K562 (cell line): ENCODE results near the gene DNAAF1. TPM values are rescaled to one million over a fixed set of nuclear protein-coding genes. Genes with fewer than 3 reads are reported as not detected.

ENCODE experiments used
- ATAC-seq: fragments of 200-7000 bp; cut with Tn5 transposase; 3 replicates; pipeline ENCODE4 v1.9.1; 2020; ENCODE audit warnings: moderate library complexity
- BruUV-seq: library from RNA; stranded (reverse); fragments of 400-500 nt; replicated peaks from 2 replicates; lab custom pipeline; 2021; lab: Mats Ljungman, UMichigan
- CTCF ChIA-PET: fragments of 300-600 bp; formaldehyde crosslinking; extraction: SDS; loops from one replicate; lab custom pipeline; 2021; ENCODE audit warnings: low intra/inter-chr PET ratio; lab: Yijun Ruan, JAX
- POLR2A ChIA-PET: fragments of 300-600, 350-650 bp; sonication (Branson Sonifier 250); formaldehyde crosslinking; extraction: SDS; loops from one replicate; lab custom pipeline; 2021; ENCODE audit warnings: antibody characterized with exemption, inconsistent platforms; lab: Yijun Ruan, JAX
- DNase-seq, 4 experiments: peaks; one replicate each; pipeline versions ENCODE4 v3.0.0 to v3.0.0-alpha.2; 2011 to 2018; ENCODE audit warnings: low spot score in 3 of 4, mixed read lengths in 3 of 4; ENCODE audit errors: extremely low read depth in 1 of 4
- FAIRE-seq: peaks from 2 replicates; lab custom pipeline; 2011; peaks lifted over from hg19 to GRCh38; lab: Jason Lieb, UNC
- H2AFZ ChIP-seq: 2 replicates; pipeline ENCODE4 v1.6.0; 2011; ENCODE audit warnings: low read depth, low read length, control low read depth, inconsistent platforms
- H3K27ac ChIP-seq: fragments of 200-600 bp; 3 replicates; pipeline ENCODE4 v1.8.0; 2011; ENCODE audit warnings: low read depth, mild to moderate bottlenecking, control low read depth, inconsistent platforms, low read length, moderate library complexity, mixed read lengths; ENCODE audit errors: extremely low read depth
- H3K27me3 ChIP-seq, 2 experiments: fragments of 300-600 bp in 1 of 2; 2 replicates in 1 of 2; 3 replicates in 1 of 2; pipeline versions ENCODE4 v1.6.0 to v1.8.0; 2011; ENCODE audit warnings: inconsistent platforms in 2 of 2, low read length in 2 of 2, mild to moderate bottlenecking in 1 of 2, mixed read lengths in 1 of 2, moderate library complexity in 1 of 2; ENCODE audit not compliant: control insufficient read depth in 2 of 2, insufficient read depth in 2 of 2
- H3K36me3 ChIP-seq: fragments of 300-600 bp; 3 replicates; pipeline ENCODE4 v1.8.0; 2011; ENCODE audit warnings: mild to moderate bottlenecking, low read length, inconsistent platforms; ENCODE audit not compliant: control insufficient read depth, insufficient read depth
- H3K4me1 ChIP-seq, 2 experiments: fragments of 200-600 bp in 1 of 2; replicated peaks in 1 of 2; 2 replicates in 1 of 2; 3 replicates in 1 of 2; pipeline versions ENCODE4 v1.5.1 to v1.8.0; 2011; ENCODE audit warnings: inconsistent platforms in 2 of 2, low read length in 2 of 2, mild to moderate bottlenecking in 1 of 2, mixed read lengths in 1 of 2, moderate library complexity in 1 of 2; ENCODE audit not compliant: control insufficient read depth in 2 of 2, insufficient read depth in 2 of 2
- H3K4me2 ChIP-seq: 2 replicates; pipeline ENCODE4 v1.6.1; 2011; ENCODE audit warnings: low read length, control low read depth, inconsistent platforms, mixed read lengths; ENCODE audit not compliant: insufficient read depth
- H3K4me3 ChIP-seq: fragments of 200-600 bp; sonication (generic), shearing (Covaris generic); 2 replicates; pipeline ENCODE4 v1.5.1; 2016; ENCODE audit warnings: control low read depth, inconsistent platforms
- H3K79me2 ChIP-seq: fragments of 200-600 bp; 3 replicates; pipeline ENCODE4 v1.8.0; 2011; ENCODE audit warnings: low read length, inconsistent platforms; ENCODE audit not compliant: control insufficient read depth, insufficient read depth
- H3K9ac ChIP-seq, 2 experiments: 2 replicates each; pipeline versions ENCODE4 v1.6.0 to v1.6.1; 2011; ENCODE audit warnings: low read depth in 2 of 2, low read length in 2 of 2, control low read depth in 1 of 2, inconsistent platforms in 1 of 2, mild to moderate bottlenecking in 1 of 2, mixed read lengths in 1 of 2; ENCODE audit not compliant: insufficient read depth in 1 of 2
- H3K9me1 ChIP-seq: one replicate; pipeline ENCODE4 v1.6.0; 2011; ENCODE audit warnings: inconsistent platforms, mild to moderate bottlenecking, low read length, moderate library complexity; ENCODE audit not compliant: control insufficient read depth, insufficient read depth
- H3K9me3 ChIP-seq: replicated peaks from 2 replicates; pipeline ENCODE4 v1.5.1; 2011; ENCODE audit warnings: low read depth, low read length, inconsistent platforms; ENCODE audit not compliant: control insufficient read depth, insufficient read depth
- H4K20me1 ChIP-seq: replicated peaks from 2 replicates; pipeline ENCODE4 v1.6.1; 2011; ENCODE audit warnings: low read length, inconsistent platforms, mixed read lengths; ENCODE audit not compliant: control insufficient read depth, insufficient read depth
- CTCF ChIP-seq, 3 experiments: IDR thresholded peaks in 2 of 3; conservative IDR thresholded peaks in 1 of 3; 2 replicates each; pipeline ENCODE4 v1.5.1; 2011 to 2012; ENCODE audit warnings: low read length in 3 of 3, mild to moderate bottlenecking in 3 of 3, control low read depth in 2 of 3, improper control_type of control experiment in 1 of 3, inconsistent platforms in 1 of 3, low read depth in 1 of 3, mixed read lengths in 1 of 3, moderate library complexity in 1 of 3; ENCODE audit not compliant: insufficient read depth in 2 of 3
- FOXO4 ChIP-seq: fragments of 450-650 bp; formaldehyde crosslinking; IDR thresholded peaks from 2 replicates; pipeline ENCODE4 v1.4.0; 2020; ENCODE audit warnings: mild to moderate bottlenecking, moderate library complexity
- ZFP36 ChIP-seq: fragments of 150-350 bp; IDR thresholded peaks from 2 replicates; pipeline ENCODE4 v1.6.1; 2018; ENCODE audit warnings: low read length, low read depth; ENCODE audit not compliant: partially characterized antibody
- WGBS: fragments of 100-300 bp; shearing (Covaris generic); methylation state at CpG from one replicate; pipeline ENCODE4 v1.1.6; 2016; ENCODE audit warnings: low coverage, mixed read lengths; ENCODE audit not compliant: insufficient coverage; ENCODE audit errors: missing lambda C conversion rate; 5-methylcytosine and 5-hydroxymethylcytosine counted together
- in situ Hi-C: fragments of 300-500 bp; cut with MboI; formaldehyde crosslinking; loops from 4 replicates; pipeline ENCODE4 v1.15.0; 2018; ENCODE audit warnings: inconsistent platforms, mixed read lengths
- intact Hi-C: fragments of 100-400 bp; cut with micrococcal nuclease; formaldehyde crosslinking; loops from 2 replicates; pipeline ENCODE4 v1.14.2; 2022
- polyA plus RNA-seq, 8 experiments: library from polyadenylated mRNA; depleted of rRNA in 4 of 8; stranded (reverse) in 5 of 8; unstranded in 3 of 8; fragments of >200 nt; fragmentation: Nextera tagmentation in 2 of 8; fragmentation: Illumina TruSeq in 1 of 8; extraction: Ambion mirVana in 2 of 8; extraction: Trizol in 1 of 8; gene quantifications; 2 replicates each; pipeline versions ENCODE4 v1.2.1 to v1.2.3, GENCODE V29; 2011 to 2014; ENCODE audit warnings: inconsistent platforms in 1 of 8, missing spikeins in 1 of 8
- total RNA-seq, 7 experiments: library from RNA; depleted of rRNA in 6 of 7; stranded (reverse); fragments of >200 nt in 6 of 7; fragmentation: Illumina TruSeq in 2 of 7; extraction: Trizol in 2 of 7; gene quantifications; 2 replicates each; pipeline versions ENCODE4 v1.2.1 to v1.2.3, GENCODE V29; 2011 to 2021; ENCODE audit warnings: low replicate concordance in 1 of 7
- TF ChIP-seq, protein P1 (sequence below): sonication (generic); formaldehyde crosslinking; IDR thresholded peaks from 2 replicates; pipeline ENCODE4 v1.8.1; 2023; ENCODE audit warnings: mild to moderate bottlenecking, missing genetic modification reagents

Gene DNAAF1
- total and polyA plus RNA-seq, 9 of the 15 experiments (the other 6 are each of a cell fraction or from before 2014, with no cell fraction given), result 0.01 TPM; not detected in 8

GRCh38 chr16:84105301-84105815, 39.8 kb upstream of the DNAAF1 start (continued):
- TF ChIP-seq, protein P1, sequence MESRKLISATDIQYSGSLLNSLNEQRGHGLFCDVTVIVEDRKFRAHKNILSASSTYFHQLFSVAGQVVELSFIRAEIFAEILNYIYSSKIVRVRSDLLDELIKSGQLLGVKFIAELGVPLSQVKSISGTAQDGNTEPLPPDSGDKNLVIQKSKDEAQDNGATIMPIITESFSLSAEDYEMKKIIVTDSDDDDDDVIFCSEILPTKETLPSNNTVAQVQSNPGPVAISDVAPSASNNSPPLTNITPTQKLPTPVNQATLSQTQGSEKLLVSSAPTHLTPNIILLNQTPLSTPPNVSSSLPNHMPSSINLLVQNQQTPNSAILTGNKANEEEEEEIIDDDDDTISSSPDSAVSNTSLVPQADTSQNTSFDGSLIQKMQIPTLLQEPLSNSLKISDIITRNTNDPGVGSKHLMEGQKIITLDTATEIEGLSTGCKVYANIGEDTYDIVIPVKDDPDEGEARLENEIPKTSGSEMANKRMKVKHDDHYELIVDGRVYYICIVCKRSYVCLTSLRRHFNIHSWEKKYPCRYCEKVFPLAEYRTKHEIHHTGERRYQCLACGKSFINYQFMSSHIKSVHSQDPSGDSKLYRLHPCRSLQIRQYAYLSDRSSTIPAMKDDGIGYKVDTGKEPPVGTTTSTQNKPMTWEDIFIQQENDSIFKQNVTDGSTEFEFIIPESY (CRISPR knock-in tag), result no peak
- TF ChIP-seq ZFP36 (no peak), CTCF (IDR thresholded peaks at IDR 0.05 in 2 of 3, conservative IDR thresholded peaks at IDR 0.05 in 1 of 3; ENCODE audit: insufficient read depth in 2 of 3, low read depth in 1 of 3, low read length in 3 of 3) (no peak)

GRCh38 chr16:84105948-84106740, 39.0 kb upstream of the DNAAF1 start:
- Histone ChIP-seq H3K36me3 (peaks cover 33% of the 10 kb centered on the region; the same call in 2 of the 3 replicates), H3K9me3 (no peaks in the 10 kb centered on the region), H3K4me2 (no peak overlapping the region), H3K27ac (no peak overlapping the region), H3K4me1 (no peaks in the 10 kb centered on the region)
- POLR2A ChIA-PET, result interaction anchor here (0.7 to 3.6 kb wide), 5 partner anchors 9 to 388 kb away, joined by 3 to 32 read pairs (median 5); partner anchors contain the start of gene MBTPS1
- no TSS peak for BruUV-seq
- ATAC-seq, result no peak
- no peak for TF ChIP-seq FOXO4 (CRISPR knock-in tag)
- TF ChIP-seq, all 486 proteins: peak for 0
- in situ Hi-C loops (no loop called here), intact Hi-C loops (no loop called here)
- Histone ChIP-seq H3K9me1 (no peaks in the 10 kb centered on the region), H3K79me2 (peaks cover 72% of the 10 kb centered on the region), H3K4me3 (no peak overlapping the region), H4K20me1 (peaks cover 20% of the 10 kb centered on the region), H3K9ac (no peak overlapping the region), H2AFZ (no peak overlapping the region), H3K27me3 (no peaks in the 10 kb centered on the region)
- FAIRE-seq (no peak), DNase-seq (no peak)
- WGBS, result 81% methylated on average over 13 of the region's 13 CpGs
- CTCF ChIA-PET, result no interaction called here
